Measurements from ENCODE around the gene USP48. TPM values are rescaled to one million over a fixed set of nuclear protein-coding genes. Genes with fewer than 3 reads are reported as not detected.

Gene USP48
- total and polyA plus RNA-seq, 12 donors, result 13.8 to 45.0 (median 36.1) TPM

DNA sequence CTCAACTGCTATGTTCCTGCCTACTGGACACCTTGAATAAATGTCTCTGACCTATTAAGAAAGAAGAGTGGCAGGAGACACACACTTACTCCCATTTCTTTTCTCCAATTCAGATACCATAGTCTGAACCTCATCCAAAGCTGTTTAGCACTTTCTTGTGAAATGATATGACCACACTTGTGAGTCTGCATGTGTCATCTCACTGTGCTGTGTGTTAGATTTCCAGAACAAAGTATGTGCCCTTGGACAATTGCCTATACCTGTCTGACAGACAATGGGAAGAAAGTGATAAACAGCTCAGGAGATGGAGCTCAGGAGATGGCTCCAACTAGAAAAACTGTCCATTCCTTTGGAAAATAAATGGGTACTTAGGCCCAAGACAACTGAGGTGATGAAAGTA lies 48.4 kb downstream of the USP48 start:
- Histone ChIP-seq H3K4me1 (no peaks in the 10 kb centered on the region), H3K27me3 (no peaks in the 10 kb centered on the region), H3K4me3 (no peak overlapping the region), H3K36me3 (peaks cover 0 to 100% (median 32%) of the 10 kb centered on the region in 9 donors), H3K27ac (no peak overlapping the region), H3K9me3 (no peaks in the 10 kb centered on the region)
- intact Hi-C loops (cut with DNase I), result no loop called here
- no peak for TF ChIP-seq CTCF (IDR thresholded peaks at IDR 0.05)
- ATAC-seq, result no peak
- DNase-seq, result no peak

DNA sequence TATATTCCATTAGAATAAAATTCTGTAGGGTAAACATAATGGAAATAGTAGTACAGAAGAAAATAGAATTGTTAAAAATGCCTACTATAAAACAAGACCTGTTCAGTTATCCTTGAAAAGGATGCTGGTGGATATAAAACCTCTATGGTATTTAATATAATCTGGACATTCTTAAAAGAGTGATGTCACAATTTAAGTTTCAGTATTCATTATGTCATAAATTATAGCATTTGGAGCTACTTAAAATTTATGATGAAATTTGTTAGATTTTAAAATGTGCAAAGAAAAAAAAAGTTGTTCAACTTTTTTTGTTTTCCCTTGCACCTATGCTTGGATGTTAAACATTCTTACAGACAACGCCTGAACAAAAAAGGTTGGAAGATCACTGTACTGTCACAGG lies 50.3 kb downstream of the USP48 start:
- H3K36me3 ChIP-seq, result peaks cover 0 to 100% (median 36%) of the 10 kb centered on the region in 9 donors
- no peak for TF ChIP-seq CTCF (IDR thresholded peaks at IDR 0.05)
- no peaks in the 10 kb centered on the region for H3K4me1 ChIP-seq
- intact Hi-C loops (cut with DNase I), result no loop called here
- DNase-seq, result no peak
- 0 to 4% methylated on average over 1 of the region's 1 CpG for WGBS, 2 donors
- no peak for ATAC-seq
- no peak overlapping the region for H3K27ac ChIP-seq
- H3K9me3 ChIP-seq, result no peaks in the 10 kb centered on the region
- no peaks in the 10 kb centered on the region for H3K27me3 ChIP-seq
- H3K4me3 ChIP-seq, result no peak overlapping the region

DNA sequence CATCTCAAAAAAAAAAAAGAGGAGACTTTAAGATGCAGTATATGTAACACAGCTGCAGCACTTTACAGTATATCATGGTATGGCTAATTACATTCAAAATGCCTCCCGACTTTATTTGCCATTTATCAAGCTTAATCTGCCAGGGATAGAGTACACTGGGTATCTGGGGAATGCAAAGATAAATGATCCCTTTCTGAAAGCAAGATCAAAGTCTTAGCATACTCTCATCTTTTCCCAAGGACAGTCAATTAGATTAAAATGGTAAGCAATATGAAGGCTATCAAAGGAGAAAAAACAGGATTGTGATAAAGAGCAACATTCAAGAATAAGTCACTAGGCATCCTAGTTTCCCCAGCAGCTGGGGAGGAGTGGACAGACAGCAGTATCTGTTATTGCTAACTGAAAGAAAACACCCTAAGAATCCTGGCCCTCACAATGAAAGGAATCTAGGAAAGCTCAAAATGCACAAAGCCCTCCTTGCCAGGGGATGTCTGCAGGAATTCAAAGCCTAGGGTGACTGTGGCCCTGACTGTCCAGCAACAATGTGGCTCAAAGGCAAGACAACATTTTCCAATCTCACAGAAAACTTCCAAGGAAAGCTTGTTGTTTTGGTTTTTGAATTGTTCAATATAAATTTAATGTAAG lies 57.1 kb downstream of the USP48 start:
- no peaks in the 10 kb centered on the region for H3K4me1 ChIP-seq
- TF ChIP-seq CTCF (IDR thresholded peaks at IDR 0.05), result no peak
- H3K36me3 ChIP-seq, result peaks cover 0 to 99% (median 27%) of the 10 kb centered on the region in 9 donors
- no peak for DNase-seq
- no peak overlapping the region for H3K27ac ChIP-seq
- H3K27me3 ChIP-seq, result no peaks in the 10 kb centered on the region
- no peak for ATAC-seq
- WGBS, 2 donors, result 55 to 67% methylated on average over 1 of the region's 1 CpG
- intact Hi-C loops (cut with DNase I), result no loop called here
- no peaks in the 10 kb centered on the region for H3K9me3 ChIP-seq
- no peak overlapping the region for H3K4me3 ChIP-seq

GRCh38 chr1:21724570-21724969 lies 58.4 kb downstream of the USP48 start:
- no peak for DNase-seq
- Histone ChIP-seq H3K9me3 (no peaks in the 10 kb centered on the region), H3K4me1 (no peaks in the 10 kb centered on the region), H3K27me3 (no peaks in the 10 kb centered on the region), H3K4me3 (no peak overlapping the region), H3K36me3 (peaks cover 0 to 99% (median 35%) of the 10 kb centered on the region in 9 donors), H3K27ac (no peak overlapping the region)
- intact Hi-C loops (cut with DNase I), result loop anchor here in 1 of 10 donors (5.0 kb wide), 1 partner anchor 1907 kb away; the partner anchor contains the start of gene RNF186
- TF ChIP-seq CTCF (IDR thresholded peaks at IDR 0.05), result no peak
- no peak for ATAC-seq
- 96% methylated on average over 3 of the region's 3 CpGs for WGBS, 2 donors

Data from heart right ventricle (tissue), 16 donors.